Activated CD4-positive, alpha-beta memory T cell treated with anti-CD3 and anti-CD28 coated beads for 36 hours (primary cell): ENCODE results near the gene ZNF219. TPM values are rescaled to one million over a fixed set of nuclear protein-coding genes. Genes with fewer than 3 reads are reported as not detected.
"Not testable (repeated sequence)": the region's sequence is repeated elsewhere in the genome, so short reads cannot be mapped to it uniquely, and the experiment has no call there.

Experiments
- CTCF ChIA-PET: fragments of 350-600 bp; sonication (Branson Sonifier 250); formaldehyde crosslinking; loops from one replicate; lab custom pipeline; 2021; ENCODE audit warnings: antibody characterized with exemption, inconsistent platforms; lab: Charles Lee
- POLR2A ChIA-PET: fragments of 350-600 bp; sonication (Branson Sonifier 250); formaldehyde crosslinking; loops from one replicate; lab custom pipeline; 2021; ENCODE audit warnings: antibody characterized with exemption; lab: Charles Lee
- DNase-seq: peaks from one replicate; pipeline ENCODE4 v3.0.0-alpha.2; 2020
- H3K27ac Mint-ChIP-seq: one replicate; pipeline ENCODE4 v1.8.0; 2021; ENCODE audit warnings: mixed read lengths
- H3K27me3 Mint-ChIP-seq: one replicate; pipeline ENCODE4 v1.8.0; 2021; ENCODE audit warnings: mixed read lengths
- H3K36me3 Mint-ChIP-seq: one replicate; pipeline ENCODE4 v1.8.0; 2021; ENCODE audit warnings: mixed read lengths
- H3K4me1 Mint-ChIP-seq: one replicate; pipeline ENCODE4 v1.8.0; 2021; ENCODE audit warnings: low read depth, mixed read lengths
- H3K4me3 Mint-ChIP-seq: one replicate; pipeline ENCODE4 v1.8.0; 2021; ENCODE audit warnings: mild to moderate bottlenecking, mixed read lengths
- H3K9me3 Mint-ChIP-seq: one replicate; pipeline ENCODE4 v1.8.0; 2021; ENCODE audit warnings: mixed read lengths
- intact Hi-C: fragments of 100-400 bp; cut with micrococcal nuclease; formaldehyde crosslinking; loops from one replicate; pipeline ENCODE4 v1.15.1; 2023
- total RNA-seq, 2 experiments: library from RNA; stranded (reverse); gene quantifications; one replicate each; pipeline ENCODE4 v1.2.3, GENCODE V29; 2021

The ZNF219 gene
- total RNA-seq, 2 experiments from 2014 or later = 9.9 to 10.7 TPM

DNA sequence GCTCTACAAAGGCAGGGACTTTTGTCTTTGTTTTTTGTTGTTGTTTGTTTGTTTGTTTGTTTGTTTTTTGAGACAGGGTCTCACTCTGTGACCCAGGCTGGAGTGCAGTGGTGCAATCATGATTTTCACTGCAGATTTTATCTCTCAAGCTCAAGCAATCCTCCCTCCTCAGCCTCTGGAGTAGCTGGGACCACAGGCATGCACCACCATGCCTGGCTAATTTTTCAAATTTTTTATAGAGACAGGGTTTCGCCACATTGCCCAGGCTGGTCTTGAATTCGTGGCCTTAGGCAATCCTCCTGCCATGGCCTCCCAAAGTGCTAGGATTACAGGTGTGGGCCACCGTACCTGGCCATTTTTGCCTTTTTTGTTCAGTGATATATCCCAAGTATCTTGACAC, 57.5 kb downstream of the ZNF219 start:
- H3K4me3 Mint-ChIP-seq, H3K27me3 Mint-ChIP-seq, DNase-seq, H3K27ac Mint-ChIP-seq, H3K9me3 Mint-ChIP-seq, H3K36me3 Mint-ChIP-seq: not testable (repeated sequence)
- peaks cover 12% of the 10 kb centered on the region for H3K4me1 Mint-ChIP-seq
- intact Hi-C loops = loop anchor here (1.0 kb wide), 1 partner anchor 27 kb away; no protein-coding TSS in a partner anchor
- ChIA-PET POLR2A (interaction anchor here (0.6 kb wide), 1 partner anchor 476 kb away, joined by 6 read pairs; no protein-coding TSS in a partner anchor), CTCF (interaction anchor here (0.7 to 3.9 kb wide), 8 partner anchors 18 to 64 kb away, joined by 3 to 115 read pairs (median 5); partner anchors contain the start of gene ARHGEF40)

DNA sequence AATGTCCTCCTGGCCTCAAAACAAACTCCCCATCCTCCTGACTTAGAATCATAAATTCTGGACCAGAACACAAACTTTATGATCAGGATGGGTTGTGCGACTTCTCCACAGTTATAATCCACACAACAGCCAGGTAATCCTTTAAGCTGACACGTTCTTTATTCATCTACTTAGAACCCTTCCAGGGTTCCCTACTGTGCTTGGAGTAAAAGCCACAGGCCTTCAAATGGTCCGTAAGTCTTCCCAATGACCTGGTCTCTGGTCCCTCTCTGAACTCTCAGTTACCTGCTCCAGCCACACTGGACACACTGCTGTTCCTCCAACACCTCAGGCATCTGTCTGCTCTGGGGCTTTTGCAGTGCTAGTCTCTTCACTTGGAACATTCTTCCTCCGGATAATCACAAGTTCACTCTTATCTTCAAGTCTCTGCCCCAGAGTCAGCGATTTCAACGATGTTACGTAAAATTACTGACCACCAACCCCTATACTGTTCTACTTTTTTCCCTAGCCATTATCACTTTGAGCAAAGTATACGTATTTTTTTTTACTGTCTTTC, 58.0 kb downstream of the ZNF219 start:
- Mint-ChIP-seq H3K27me3 (no peaks in the 10 kb centered on the region), H3K36me3 (no peaks in the 10 kb centered on the region), H3K9me3 (no peaks in the 10 kb centered on the region), H3K4me3 (no peak overlapping the region), H3K4me1 (peaks cover 12% of the 10 kb centered on the region), H3K27ac (no peak overlapping the region)
- ChIA-PET POLR2A (no interaction called here), CTCF (interaction anchor here (0.7 to 3.9 kb wide), 12 partner anchors 20 to 183 kb away, joined by 3 to 115 read pairs (median 6); partner anchors contain the start of gene ARHGEF40)
- DNase-seq = no peak
- intact Hi-C loops = loop anchor here (1.0 kb wide), 1 partner anchor 26 kb away; no protein-coding TSS in a partner anchor

Other genes starting within 250 kb of the ZNF219 start
- not detected for gene RNASE3, start 207.3 kb downstream of the ZNF219 start, total RNA-seq
- not detected for gene RNASE2, start 143.2 kb downstream of the ZNF219 start, total RNA-seq
- 10 to 100 TPM; 74.9 to 78.9 TPM for gene METTL17, start 108.7 kb downstream of the ZNF219 start, total RNA-seq
- under 1 TPM in 1 of 2 experiments, not detected in 1; 0.17 TPM for gene SLC39A2, start 99.4 kb downstream of the ZNF219 start, total RNA-seq
- 1 to 10 TPM; 7.7 to 9.6 TPM for gene NDRG2, start 73.6 kb downstream of the ZNF219 start, total RNA-seq
- not detected for gene TPPP2, start 68.4 kb downstream of the ZNF219 start, total RNA-seq
- not detected for gene RNASE13, start 63.8 kb downstream of the ZNF219 start, total RNA-seq
- gene RNASE7, start 56.3 kb downstream of the ZNF219 start, total RNA-seq = not detected
- gene RNASE8, start 40.8 kb downstream of the ZNF219 start, total RNA-seq = not detected
- under 1 TPM; 0.33 to 0.44 TPM for gene ARHGEF40, start 28.4 kb downstream of the ZNF219 start, total RNA-seq
- not detected for gene TMEM253, start 2.4 kb upstream of the ZNF219 start, total RNA-seq
- not detected for gene OR5AU1, start 57.4 kb upstream of the ZNF219 start, total RNA-seq
- gene HNRNPC, start 170.8 kb upstream of the ZNF219 start, total RNA-seq = 1,000 to 10,000 TPM; 1,063 to 1,070 TPM
- gene RPGRIP1, start 181.4 kb upstream of the ZNF219 start, total RNA-seq = under 1 TPM in 1 of 2 experiments, not detected in 1; 0.07 TPM